Measurements from ENCODE around the gene TNF. TPM values are rescaled to one million over a fixed set of nuclear protein-coding genes. Genes with fewer than 3 reads are reported as not detected.

Gene TNF
- total RNA-seq, 6 experiments from 2014 or later = 0.15 to 1.0 TPM; not detected in 4

DNA sequence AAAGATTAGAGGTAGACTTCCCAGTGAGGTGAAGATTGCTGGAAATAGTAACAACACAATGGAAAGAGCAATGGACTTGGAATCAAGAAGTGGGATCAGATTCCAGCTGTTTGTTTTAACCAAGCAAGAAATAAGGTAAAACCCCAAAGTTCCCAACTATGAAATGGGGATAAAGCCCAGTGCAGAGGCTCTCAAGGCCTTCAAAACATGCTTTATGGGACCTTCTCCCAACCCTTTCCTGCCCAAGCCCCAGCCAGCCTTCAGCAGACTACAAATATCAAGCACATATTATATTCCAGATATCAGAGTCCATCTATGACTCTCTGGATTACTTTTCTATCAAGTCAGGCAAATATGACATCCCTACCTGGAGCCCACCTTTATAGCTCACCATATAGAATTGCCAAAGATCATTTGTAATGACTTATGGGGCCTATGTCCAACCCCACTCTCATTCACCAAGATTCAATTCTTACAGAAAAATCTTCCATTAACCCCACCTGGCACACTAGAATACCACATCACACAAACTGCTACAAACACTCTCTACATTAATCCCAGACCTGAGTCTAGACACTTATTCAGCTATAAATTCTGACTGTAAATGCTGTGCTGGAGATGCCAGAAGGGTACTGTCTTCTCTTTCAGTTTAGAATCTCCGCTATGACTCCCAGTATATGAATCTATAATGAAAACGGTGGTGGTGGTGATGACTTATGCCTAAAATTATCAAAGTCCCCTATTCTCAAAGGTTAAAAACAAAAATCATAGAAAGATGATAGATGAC is 39.6 kb upstream of the TNF start:
- Histone ChIP-seq H3K27ac (no peak overlapping the region), H3K27me3 (no peaks in the 10 kb centered on the region), H3K4me1 (peaks cover 0 to 23% (median 11%) of the 10 kb centered on the region in 4 donors), H3K9me3 (no peaks in the 10 kb centered on the region), H3K4me3 (no peak overlapping the region), H3K36me3 (peaks cover 12 to 94% (median 48%) of the 10 kb centered on the region in 4 donors)
- intact Hi-C loops (cut with DNase I) = no loop called here
- no peak for TF ChIP-seq POLR2A (IDR thresholded peaks at IDR 0.05)
- TF ChIP-seq, protein P1, sequence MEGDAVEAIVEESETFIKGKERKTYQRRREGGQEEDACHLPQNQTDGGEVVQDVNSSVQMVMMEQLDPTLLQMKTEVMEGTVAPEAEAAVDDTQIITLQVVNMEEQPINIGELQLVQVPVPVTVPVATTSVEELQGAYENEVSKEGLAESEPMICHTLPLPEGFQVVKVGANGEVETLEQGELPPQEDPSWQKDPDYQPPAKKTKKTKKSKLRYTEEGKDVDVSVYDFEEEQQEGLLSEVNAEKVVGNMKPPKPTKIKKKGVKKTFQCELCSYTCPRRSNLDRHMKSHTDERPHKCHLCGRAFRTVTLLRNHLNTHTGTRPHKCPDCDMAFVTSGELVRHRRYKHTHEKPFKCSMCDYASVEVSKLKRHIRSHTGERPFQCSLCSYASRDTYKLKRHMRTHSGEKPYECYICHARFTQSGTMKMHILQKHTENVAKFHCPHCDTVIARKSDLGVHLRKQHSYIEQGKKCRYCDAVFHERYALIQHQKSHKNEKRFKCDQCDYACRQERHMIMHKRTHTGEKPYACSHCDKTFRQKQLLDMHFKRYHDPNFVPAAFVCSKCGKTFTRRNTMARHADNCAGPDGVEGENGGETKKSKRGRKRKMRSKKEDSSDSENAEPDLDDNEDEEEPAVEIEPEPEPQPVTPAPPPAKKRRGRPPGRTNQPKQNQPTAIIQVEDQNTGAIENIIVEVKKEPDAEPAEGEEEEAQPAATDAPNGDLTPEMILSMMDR (IDR thresholded peaks at IDR 0.05) = no peak
- no peak for ATAC-seq
- 11% methylated on average over 2 of the region's 2 CpGs for WGBS (ENCODE audit: insufficient coverage, low coverage, low lambda C conversion rate, missing lambda C conversion rate)
- no peak for DNase-seq

DNA sequence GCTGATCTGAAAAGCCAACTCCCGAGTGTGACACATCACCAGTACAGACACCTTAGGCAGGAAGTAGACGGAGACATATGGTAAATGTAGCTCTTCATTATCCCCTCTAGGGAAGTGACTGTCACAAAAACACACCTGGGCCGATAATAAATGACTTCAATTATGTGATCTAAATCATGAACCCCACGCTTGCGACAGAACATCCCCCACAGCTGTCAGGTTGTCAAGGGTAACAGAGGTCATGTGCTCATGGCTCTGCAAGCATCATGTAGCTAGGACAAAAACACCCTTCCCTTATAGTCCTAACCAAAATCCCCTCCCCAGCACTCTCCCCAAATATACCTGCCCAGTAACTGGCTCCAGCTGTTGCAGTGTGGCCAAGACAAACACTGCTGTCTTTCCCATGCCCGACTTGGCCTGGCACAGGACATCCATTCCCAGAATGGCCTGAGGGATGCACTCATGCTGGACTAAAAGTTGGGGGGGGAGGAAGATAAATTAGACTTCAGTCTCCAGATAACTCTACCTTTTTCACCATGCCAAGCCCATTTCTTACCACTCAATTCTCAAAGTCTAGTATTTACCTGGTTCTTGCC is 36.5 kb upstream of the TNF start:
- ATAC-seq (peak in 3 of 4 donors; percentile 19 to 39 (median 23)), DNase-seq (peak in 2 of 3 donors; percentile 68 to 72)
- Histone ChIP-seq H3K4me1 (peaks cover 0 to 29% (median 13%) of the 10 kb centered on the region in 4 donors), H3K27me3 (no peaks in the 10 kb centered on the region), H3K9me3 (no peaks in the 10 kb centered on the region), H3K27ac (peak overlapping the region in 1 of 3 donors; percentile 16), H3K36me3 (peaks cover 11 to 64% (median 32%) of the 10 kb centered on the region in 4 donors), H3K4me3 (no peak overlapping the region)
- TF ChIP-seq, protein P1 (IDR thresholded peaks at IDR 0.05) = no peak
- no peak for TF ChIP-seq POLR2A (IDR thresholded peaks at IDR 0.05)
- intact Hi-C loops (cut with DNase I) = no loop called here
- WGBS (ENCODE audit: insufficient coverage, low coverage, low lambda C conversion rate, missing lambda C conversion rate) = 41% methylated on average over 3 of the region's 6 CpGs

DNA sequence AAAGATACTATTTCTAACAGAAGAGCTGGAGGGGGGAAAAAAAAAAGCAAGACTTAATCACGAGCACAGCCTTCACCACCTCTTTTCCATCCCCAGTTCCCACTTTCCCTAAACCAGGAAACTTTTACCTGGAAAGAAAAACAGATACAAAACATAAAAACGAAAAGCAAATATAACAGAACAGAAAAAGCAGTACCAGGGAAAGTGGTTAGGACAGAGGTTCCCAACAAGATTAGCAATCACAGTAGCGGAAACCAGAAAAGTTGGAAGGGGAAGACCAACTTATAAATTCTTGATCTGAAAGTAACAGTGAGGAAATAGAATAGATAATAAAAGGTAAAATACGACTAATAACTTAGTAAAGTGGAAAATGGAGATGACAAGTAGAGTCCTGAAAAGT is 34.7 kb upstream of the TNF start:
- DNase-seq = no peak
- no peak for ATAC-seq
- Histone ChIP-seq H3K36me3 (peaks cover 4 to 46% (median 19%) of the 10 kb centered on the region in 4 donors), H3K4me3 (peak overlapping the region; percentile 56 to 78 (median 78)), H3K27me3 (no peaks in the 10 kb centered on the region), H3K9me3 (no peaks in the 10 kb centered on the region), H3K27ac (peak overlapping the region; percentile 88 to 98 (median 97)), H3K4me1 (peaks cover 0 to 29% (median 13%) of the 10 kb centered on the region in 4 donors)
- TF ChIP-seq, protein P1 (IDR thresholded peaks at IDR 0.05) = no peak
- no peak for TF ChIP-seq POLR2A (IDR thresholded peaks at IDR 0.05)
- WGBS (ENCODE audit: insufficient coverage, low coverage, low lambda C conversion rate, missing lambda C conversion rate) = 13% methylated on average over 4 of the region's 4 CpGs
- intact Hi-C loops (cut with DNase I) = no loop called here

DNA sequence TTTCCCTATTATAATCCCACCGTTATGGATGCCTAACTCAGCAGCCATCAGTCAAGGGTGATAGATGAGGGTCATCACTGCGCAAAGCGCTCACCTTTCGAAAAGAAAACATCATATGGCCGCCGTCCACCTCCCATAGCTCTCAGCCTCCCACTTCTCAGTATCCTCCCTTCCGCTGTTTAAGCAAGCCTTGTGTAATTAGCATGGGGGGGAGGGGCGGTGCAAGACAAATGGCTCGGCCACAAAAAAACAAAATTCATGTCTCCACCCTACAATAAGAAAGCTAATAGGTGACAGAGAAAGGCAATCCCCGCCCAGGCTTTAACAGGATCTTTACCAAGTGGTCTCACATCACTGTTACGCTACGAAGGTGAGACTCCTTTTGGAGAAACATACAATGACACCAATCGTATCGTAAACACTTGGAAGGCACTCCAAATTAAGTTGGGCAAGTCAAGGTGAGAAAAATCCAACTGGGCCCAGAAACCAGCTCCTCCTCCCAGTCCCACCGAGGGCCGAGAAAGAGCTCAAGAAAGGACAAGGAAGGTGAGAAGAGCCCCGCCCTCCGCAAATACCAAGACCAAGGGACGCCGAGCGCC is 34.2 kb upstream of the TNF start:
- peak overlapping the region; percentile 56 to 78 (median 78) for H3K4me3 ChIP-seq
- ATAC-seq (peak; percentile 11 to 31 (median 20)), DNase-seq (no peak)
- WGBS (ENCODE audit: insufficient coverage, low coverage, low lambda C conversion rate, missing lambda C conversion rate) = 1% methylated on average over 21 of the region's 21 CpGs
- peak overlapping the region; percentile 88 to 98 (median 97) for H3K27ac ChIP-seq
- H3K4me1 ChIP-seq = peaks cover 0 to 29% (median 13%) of the 10 kb centered on the region in 4 donors
- H3K36me3 ChIP-seq = peaks cover 0 to 41% (median 16%) of the 10 kb centered on the region in 4 donors
- H3K9me3 ChIP-seq = no peaks in the 10 kb centered on the region
- no peak for TF ChIP-seq POLR2A (IDR thresholded peaks at IDR 0.05)
- TF ChIP-seq, protein P1 (IDR thresholded peaks at IDR 0.05) = no peak
- H3K27me3 ChIP-seq = no peaks in the 10 kb centered on the region
- intact Hi-C loops (cut with DNase I) = no loop called here
